Right lobe of liver (tissue), 4 donors: ENCODE measurements around the gene GHSR.

Source experiments
- CTCF ChIP-seq, 4 donors: fragments of 200-600 bp in 3 of 4; fragments of 450-650 bp in 1 of 4; IDR thresholded peaks; one replicate each; pipeline versions ENCODE4 v1.5.1 to v1.8.0; 2016 to 2022; ENCODE audit warnings: antibody characterized with exemption in 4 of 4, mild to moderate bottlenecking in 2 of 4
- POLR2A ChIP-seq: fragments of 450-650 bp; IDR thresholded peaks from one replicate; pipeline ENCODE4 v1.6.1; 2017; ENCODE audit warnings: antibody characterized with exemption, mild to moderate bottlenecking
- donor health status: DM: no; HTN: no; CAD: no.
- donor health status: DM: no; HTN: no; CAD: no.
- donor health status: DM: no; HTN: yes; CAD: no.

GRCh38 chr3:172396400-172396799 is 51.9 kb downstream of the GHSR start:
- TF ChIP-seq CTCF (IDR thresholded peaks at IDR 0.05) = no peak
- TF ChIP-seq POLR2A = no peak
